ENCODE data around the gene SUPT4H1. TPM values are rescaled to one million over a fixed set of nuclear protein-coding genes. Genes with fewer than 3 reads are reported as not detected.

The SUPT4H1 gene
- total and polyA plus RNA-seq, 2 donors (not counting 1 experiment from before 2014, with no cell fraction given): 30.2 to 60.1 TPM

DNA sequence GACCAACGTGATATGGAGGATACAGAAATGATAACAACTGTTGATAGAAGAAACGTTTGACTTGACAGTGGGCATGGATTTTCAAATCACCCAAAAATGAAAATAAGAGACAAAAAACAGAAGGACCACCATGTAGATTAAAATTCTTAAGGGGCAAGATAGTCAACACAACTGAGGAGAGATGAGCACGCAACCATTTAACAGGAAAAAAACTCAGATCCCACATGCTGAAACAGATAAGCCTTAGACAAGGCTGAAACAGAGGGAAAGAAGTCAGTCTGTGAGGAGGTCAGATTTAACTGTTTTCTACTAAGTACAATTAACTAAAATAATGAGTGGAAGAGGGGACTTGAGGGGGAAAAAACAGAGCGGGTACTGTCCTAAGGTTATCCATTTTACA, 44.2 kb upstream of the SUPT4H1 start:
- no peak for DNase-seq
- H3K4me2 ChIP-seq (replicated peaks; ENCODE audit: low read depth, low read length, poor library complexity, severe bottlenecking): no peak overlapping the region
- no peaks in the 10 kb centered on the region for H3K79me2 ChIP-seq (ENCODE audit: control insufficient read depth, insufficient read depth, low read length)
- H2AFZ ChIP-seq (ENCODE audit: insufficient read depth, low read depth, low read length, poor library complexity, severe bottlenecking): no peak overlapping the region
- Mint-ChIP-seq H3K27me3 (no peaks in the 10 kb centered on the region), H3K4me1 (no peaks in the 10 kb centered on the region), H3K27ac (no peak overlapping the region), H3K4me3 (no peak overlapping the region), H3K9me3 (ENCODE audit: insufficient read depth) (no peaks in the 10 kb centered on the region)
- H3K36me3 ChIP-seq (replicated peaks in 1 of 2; ENCODE audit: control extremely low read depth in 1 of 2, control insufficient read depth in 1 of 2, extremely low read depth in 1 of 2, insufficient read depth in 2 of 2, low read length in 1 of 2): no peaks in the 10 kb centered on the region
- POLR2A ChIA-PET: interaction anchor here (0.6 kb wide), 2 partner anchors 22 to 1254 kb away, joined by 3 to 5 read pairs; no protein-coding TSS in a partner anchor
- no CpG with 5 or more reads among the region's 4 CpGs for WGBS (ENCODE audit: insufficient coverage)
- H3K9ac ChIP-seq (ENCODE audit: low read length): no peak overlapping the region
- no peak overlapping the region for H3K4me3 ChIP-seq (ENCODE audit: control extremely low read depth in 1 of 5, extremely low read depth in 1 of 5, insufficient read depth in 1 of 5, low read depth in 2 of 5, low read length in 4 of 5)
- no peaks in the 10 kb centered on the region for H3K9me3 ChIP-seq (ENCODE audit: control extremely low read depth in 1 of 3, control insufficient read depth in 2 of 3, insufficient read depth in 1 of 3, low read length in 2 of 3)
- no peak for ATAC-seq (ENCODE audit: low read depth)
- TF ChIP-seq EZH2 (IDR thresholded peaks at IDR 0.05; ENCODE audit: borderline replicate concordance, insufficient read depth, low read depth, low read length, poor library complexity, severe bottlenecking): no peak
- TF ChIP-seq, protein P1, sequence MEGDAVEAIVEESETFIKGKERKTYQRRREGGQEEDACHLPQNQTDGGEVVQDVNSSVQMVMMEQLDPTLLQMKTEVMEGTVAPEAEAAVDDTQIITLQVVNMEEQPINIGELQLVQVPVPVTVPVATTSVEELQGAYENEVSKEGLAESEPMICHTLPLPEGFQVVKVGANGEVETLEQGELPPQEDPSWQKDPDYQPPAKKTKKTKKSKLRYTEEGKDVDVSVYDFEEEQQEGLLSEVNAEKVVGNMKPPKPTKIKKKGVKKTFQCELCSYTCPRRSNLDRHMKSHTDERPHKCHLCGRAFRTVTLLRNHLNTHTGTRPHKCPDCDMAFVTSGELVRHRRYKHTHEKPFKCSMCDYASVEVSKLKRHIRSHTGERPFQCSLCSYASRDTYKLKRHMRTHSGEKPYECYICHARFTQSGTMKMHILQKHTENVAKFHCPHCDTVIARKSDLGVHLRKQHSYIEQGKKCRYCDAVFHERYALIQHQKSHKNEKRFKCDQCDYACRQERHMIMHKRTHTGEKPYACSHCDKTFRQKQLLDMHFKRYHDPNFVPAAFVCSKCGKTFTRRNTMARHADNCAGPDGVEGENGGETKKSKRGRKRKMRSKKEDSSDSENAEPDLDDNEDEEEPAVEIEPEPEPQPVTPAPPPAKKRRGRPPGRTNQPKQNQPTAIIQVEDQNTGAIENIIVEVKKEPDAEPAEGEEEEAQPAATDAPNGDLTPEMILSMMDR (IDR thresholded peaks at IDR 0.05): no peak
- H3K4me1 ChIP-seq (ENCODE audit: control insufficient read depth in 2 of 2, insufficient read depth in 2 of 2, low read length in 2 of 2): no peaks in the 10 kb centered on the region
- H4K20me1 ChIP-seq (ENCODE audit: control insufficient read depth, insufficient read depth, low read length, poor library complexity, severe bottlenecking): no peaks in the 10 kb centered on the region
- intact Hi-C loops (cut with micrococcal nuclease): no loop called here
- CTCF ChIA-PET: no interaction called here
- H3K27ac ChIP-seq (ENCODE audit: low read length in 2 of 2): no peak overlapping the region
- H3K27me3 ChIP-seq (replicated peaks in 1 of 4; ENCODE audit: control extremely low read depth in 1 of 4, control insufficient read depth in 3 of 4, insufficient read depth in 4 of 4, low read length in 3 of 4): no peaks in the 10 kb centered on the region

DNA sequence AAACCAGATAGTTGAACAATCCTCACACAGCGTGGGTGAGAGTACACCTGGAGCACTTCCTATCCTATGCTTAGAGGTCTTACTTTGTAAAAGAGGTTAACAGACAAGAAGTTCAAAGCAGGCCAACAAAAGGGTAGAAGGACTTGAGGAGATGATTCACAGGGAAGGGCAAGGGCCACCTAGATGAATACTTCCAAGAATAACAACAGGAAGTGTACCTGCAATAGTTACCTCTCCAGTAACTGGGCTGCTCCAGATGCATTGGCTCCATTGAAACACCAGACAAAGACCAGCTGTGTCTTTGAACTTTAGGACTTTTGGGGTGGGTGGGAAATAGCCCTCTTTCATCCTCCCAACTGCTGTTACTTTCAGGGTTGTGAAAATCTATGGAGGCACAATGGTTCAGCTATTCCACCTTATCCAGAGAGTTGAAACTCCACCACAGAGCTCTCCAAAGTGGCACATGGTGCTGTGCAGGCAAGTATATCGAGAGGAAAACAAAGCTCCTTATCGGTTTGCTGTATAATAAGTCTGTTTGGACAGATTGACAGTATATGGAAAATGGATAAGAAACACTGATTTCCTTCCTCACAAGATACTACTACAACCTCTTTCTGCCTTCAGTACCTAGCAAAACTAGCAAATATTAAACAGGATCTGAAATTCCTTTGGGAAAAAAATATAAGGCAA, 42.7 kb upstream of the SUPT4H1 start:
- Histone ChIP-seq H3K79me2 (ENCODE audit: control insufficient read depth, insufficient read depth, low read length) (no peaks in the 10 kb centered on the region), H3K9ac (ENCODE audit: low read length) (no peak overlapping the region), H3K4me3 (ENCODE audit: control extremely low read depth in 1 of 5, extremely low read depth in 1 of 5, insufficient read depth in 1 of 5, low read depth in 2 of 5, low read length in 4 of 5) (no peak overlapping the region), H3K4me2 (replicated peaks; ENCODE audit: low read depth, low read length, poor library complexity, severe bottlenecking) (no peak overlapping the region), H3K4me1 (ENCODE audit: control insufficient read depth in 2 of 2, insufficient read depth in 2 of 2, low read length in 2 of 2) (no peaks in the 10 kb centered on the region), H3K27ac (ENCODE audit: low read length in 2 of 2) (no peak overlapping the region), H4K20me1 (ENCODE audit: control insufficient read depth, insufficient read depth, low read length, poor library complexity, severe bottlenecking) (no peaks in the 10 kb centered on the region), H3K27me3 (replicated peaks in 1 of 4; ENCODE audit: control extremely low read depth in 1 of 4, control insufficient read depth in 3 of 4, insufficient read depth in 4 of 4, low read length in 3 of 4) (no peaks in the 10 kb centered on the region), H2AFZ (ENCODE audit: insufficient read depth, low read depth, low read length, poor library complexity, severe bottlenecking) (no peak overlapping the region), H3K36me3 (replicated peaks in 1 of 2; ENCODE audit: control extremely low read depth in 1 of 2, control insufficient read depth in 1 of 2, extremely low read depth in 1 of 2, insufficient read depth in 2 of 2, low read length in 1 of 2) (no peaks in the 10 kb centered on the region), H3K9me3 (ENCODE audit: control extremely low read depth in 1 of 3, control insufficient read depth in 2 of 3, insufficient read depth in 1 of 3, low read length in 2 of 3) (no peaks in the 10 kb centered on the region)
- Mint-ChIP-seq H3K4me3 (no peak overlapping the region), H3K27ac (no peak overlapping the region), H3K27me3 (no peaks in the 10 kb centered on the region), H3K4me1 (no peaks in the 10 kb centered on the region), H3K9me3 (ENCODE audit: insufficient read depth) (no peaks in the 10 kb centered on the region)
- CTCF ChIA-PET: interaction anchor here (0.9 kb wide), 1 partner anchor 77 kb away, joined by 4 read pairs; no protein-coding TSS in a partner anchor
- POLR2A ChIA-PET: no interaction called here
- intact Hi-C loops (cut with micrococcal nuclease): no loop called here
- no peak for DNase-seq
- ATAC-seq (ENCODE audit: low read depth): no peak
- TF ChIP-seq, protein P1 (IDR thresholded peaks at IDR 0.05): no peak
- TF ChIP-seq EZH2 (IDR thresholded peaks at IDR 0.05; ENCODE audit: borderline replicate concordance, insufficient read depth, low read depth, low read length, poor library complexity, severe bottlenecking): no peak
- WGBS (ENCODE audit: insufficient coverage): no CpG with 5 or more reads among the region's 3 CpGs
